HG02763 (cell line): Measurements from ENCODE around the gene GPR61.

Experiments used
- ATAC-seq: cut with Tn5 transposase; IDR thresholded peaks from one replicate; pipeline ENCODE4 v1.9.1; 2021; ENCODE audit warnings: mild to moderate bottlenecking, moderate library complexity; ENCODE audit not compliant: unreplicated experiment

GPR61 gene

DNA sequence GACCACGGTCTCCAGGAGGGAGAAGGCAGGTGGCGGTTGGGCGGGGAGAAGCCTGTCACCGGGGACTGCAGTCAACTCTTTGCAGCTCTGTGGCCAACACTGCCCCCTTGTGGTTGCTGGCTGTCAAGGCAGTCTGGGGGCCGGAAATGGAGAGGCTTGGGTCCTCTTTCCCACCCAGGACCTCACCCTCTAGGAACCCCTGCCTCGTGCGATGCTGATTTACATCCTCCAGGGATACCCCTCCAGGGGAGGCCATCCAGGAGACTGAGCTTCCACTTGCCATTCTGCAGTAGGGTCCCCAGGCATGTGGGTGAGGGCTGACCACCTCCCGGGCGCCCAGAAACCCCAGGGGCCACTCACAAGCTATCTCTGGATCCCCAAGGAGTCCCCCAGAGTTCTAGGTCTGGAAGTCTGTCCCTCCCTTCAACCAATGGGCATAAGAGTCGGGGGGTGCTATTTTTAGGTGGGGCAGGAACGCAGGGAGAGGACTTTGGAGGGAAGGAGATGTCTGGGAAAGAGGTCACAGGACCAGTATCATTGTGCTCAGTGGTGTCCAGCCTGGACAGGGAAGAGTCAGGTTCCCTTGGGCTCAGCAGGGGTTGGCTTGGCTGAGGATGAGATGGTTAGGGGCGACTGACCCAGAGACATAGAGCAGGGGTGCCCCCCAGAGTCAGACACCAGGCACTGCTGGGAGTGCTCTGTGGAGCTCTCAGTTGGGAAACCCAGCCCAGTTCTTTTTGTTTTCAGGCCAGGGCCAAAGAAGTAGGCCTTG lies 7.1 kb upstream of the GPR61 start:
- peak; percentile 75 for ATAC-seq

DNA sequence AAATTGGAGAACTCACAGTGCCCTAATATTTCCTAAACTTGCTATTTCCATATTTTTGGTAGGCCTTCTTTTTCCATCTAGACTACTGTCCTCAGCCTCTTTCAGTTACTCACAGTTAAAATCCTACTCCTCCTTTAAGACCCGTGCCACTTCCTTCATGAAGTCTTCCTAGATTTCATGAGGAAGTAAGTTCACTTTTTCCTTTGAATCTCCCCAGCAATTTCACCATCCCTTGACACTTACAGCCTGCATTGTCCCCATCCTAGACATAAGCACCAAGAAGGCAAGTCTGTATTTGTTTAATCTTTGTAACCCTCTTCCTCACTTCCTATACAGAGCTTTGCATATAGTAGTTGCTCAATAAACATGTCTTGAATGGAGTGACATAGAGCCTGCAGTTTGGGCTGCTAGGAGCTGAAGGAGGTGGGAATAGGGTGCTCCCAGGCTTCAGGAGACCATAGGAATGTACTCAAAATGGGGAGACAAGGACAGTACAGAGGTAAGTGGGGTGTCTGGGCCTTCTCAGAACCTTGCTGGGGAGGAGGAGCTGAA lies 5.3 kb upstream of the GPR61 start:
- no peak for ATAC-seq

DNA sequence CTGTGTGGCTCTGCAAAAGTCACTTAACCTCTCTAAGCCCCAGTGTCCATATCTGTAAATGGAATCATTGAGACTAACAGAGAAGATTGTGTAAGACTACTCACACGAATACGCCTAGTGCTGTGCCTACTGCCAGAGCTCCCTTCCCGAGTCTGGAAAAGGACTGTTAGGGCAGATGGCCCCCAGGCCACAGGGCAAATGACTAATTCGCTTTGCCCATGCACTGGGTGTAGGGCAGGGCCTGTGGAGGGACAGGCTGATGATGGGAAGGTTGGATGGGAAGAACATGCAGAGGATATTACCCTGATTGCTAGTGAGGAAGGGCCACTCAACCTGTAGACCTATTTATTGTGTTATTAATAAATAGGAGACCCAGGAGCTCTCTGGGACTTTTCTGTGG lies 4.2 kb upstream of the GPR61 start:
- no peak for ATAC-seq

DNA sequence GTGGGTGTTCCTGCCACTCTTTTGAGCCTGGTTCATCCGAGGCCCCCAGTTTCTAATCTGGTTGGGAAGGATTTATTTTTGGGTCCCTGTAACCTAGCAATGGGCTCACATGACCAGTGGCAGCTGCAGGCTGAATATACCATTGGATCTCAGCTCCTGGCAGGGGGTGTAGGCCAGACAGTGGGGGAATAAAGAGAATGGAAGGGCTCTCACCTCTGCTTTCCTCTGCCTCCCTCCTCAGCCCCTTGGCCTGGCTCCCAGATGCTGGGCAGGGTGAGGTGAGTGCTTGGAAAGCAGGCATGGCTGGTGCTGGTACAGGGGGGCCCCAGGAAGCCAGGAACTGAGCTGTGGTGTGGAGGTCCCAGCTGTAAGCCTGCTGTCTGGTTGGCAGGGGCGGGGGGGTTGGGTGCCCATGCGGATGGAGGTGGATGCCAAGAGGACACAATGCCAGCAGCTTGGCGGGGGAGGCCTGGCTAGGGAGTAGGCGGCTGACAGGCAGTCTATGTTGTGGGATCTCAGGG lies 3.6 kb upstream of the GPR61 start:
- ATAC-seq = no peak

DNA sequence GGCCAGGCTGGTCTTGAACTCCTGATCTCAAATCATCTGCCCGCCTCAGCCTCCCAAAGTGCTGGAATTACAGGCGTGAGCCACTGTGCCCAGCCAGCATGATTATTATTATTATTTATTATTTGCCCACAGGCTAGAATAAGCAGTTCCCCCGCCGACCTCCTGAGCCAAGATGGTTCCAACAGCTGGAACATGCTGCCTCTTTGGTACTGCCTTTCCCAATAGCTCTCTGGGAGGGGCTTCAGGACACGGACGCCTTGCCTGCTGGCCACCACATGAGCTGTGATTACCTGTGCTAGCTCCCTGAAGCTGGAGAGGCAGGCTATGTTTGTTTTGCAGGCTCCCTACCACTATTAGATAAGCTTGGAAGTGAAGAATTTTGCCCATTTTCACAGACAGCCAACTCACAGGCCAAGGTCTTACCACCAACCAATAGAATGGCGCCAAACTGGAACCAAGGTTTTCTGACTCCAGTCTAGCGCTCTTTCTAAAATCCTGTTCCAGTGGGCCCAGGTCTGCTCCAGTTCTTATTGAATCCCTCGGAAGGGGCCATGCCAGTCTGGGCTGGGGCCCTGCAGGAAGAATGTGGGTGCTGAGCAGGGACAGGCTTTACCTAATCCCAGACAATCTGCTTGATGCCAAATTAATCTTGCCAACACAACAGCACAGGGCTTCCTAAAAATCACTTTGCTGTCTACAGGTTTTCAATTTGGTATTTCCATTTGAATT lies 2.1 kb upstream of the GPR61 start:
- no peak for ATAC-seq

DNA sequence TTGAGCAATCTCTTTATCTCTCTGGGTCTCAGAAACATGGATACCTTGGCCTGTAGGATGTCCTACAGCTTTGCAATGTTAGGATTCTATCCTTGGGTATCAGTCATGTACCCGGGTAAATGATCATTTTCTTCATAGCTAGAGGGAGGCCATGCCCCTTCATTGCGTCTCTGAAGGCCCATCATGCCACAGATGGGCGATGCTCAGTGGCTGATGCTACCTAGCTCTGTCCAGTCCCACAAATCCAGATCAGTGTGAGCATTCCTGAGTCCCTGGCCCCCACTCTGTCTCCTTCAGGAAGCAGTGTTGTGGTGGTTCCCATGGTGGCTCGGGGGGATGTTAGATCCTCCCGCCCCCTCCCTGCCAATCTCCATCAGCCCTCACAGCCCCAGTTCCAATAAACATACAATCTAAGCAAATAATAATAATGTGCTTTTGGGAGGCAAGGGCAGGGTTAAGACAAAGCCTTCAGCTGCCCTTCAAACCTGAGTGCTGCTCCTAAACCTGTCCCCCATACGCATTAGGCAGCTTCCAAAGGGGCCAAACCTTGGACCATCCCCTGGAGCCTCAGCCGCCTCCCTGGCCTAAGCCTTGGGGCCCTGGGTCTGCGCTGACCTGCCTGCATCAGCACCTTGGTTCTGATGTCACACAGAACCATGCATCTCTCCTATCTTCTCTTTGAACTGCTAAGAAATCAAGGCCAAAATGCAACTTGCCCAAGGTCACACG lies 681 bp upstream of the GPR61 start:
- ATAC-seq = no peak

DNA sequence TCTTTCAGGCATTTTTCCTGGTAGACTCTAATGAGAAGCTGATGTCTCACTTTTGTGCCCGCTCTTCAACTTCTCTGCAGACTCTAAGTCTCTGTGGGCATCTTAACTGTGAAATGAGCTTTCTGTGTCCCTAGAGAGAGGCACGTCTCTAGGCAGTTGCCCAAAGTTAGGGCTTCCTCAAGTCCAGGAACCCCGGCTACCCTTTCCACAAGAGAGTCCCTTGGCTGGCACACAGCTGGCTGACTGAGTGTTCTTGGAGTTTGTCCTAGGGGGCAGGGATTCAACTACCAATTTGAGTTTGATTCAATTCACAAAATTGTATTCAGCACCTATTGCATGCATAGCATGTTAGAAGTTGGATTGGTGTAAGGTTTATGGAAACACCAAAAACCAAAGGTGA lies 1.4 kb downstream of the GPR61 start:
- ATAC-seq = no peak

DNA sequence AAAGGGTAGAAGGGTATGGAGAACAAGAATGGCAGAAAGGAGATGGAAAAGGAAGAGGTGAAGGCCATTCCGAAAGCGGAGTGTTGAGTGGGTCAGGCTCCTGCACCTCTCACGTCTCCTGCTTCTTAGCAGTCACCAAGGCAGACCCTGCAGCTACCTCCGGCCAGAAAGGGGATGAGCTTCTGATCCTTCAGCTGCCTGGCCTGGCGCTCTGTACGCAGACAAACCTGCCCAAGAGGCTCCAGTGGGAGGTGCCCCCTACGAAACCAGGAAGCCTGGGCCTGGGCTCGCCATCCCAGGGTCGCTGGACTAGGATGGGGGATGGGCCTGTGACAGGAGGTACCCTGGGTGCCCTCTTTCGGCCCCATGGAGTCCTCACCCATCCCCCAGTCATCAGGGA lies 3.0 kb downstream of the GPR61 start:
- ATAC-seq = no peak

DNA sequence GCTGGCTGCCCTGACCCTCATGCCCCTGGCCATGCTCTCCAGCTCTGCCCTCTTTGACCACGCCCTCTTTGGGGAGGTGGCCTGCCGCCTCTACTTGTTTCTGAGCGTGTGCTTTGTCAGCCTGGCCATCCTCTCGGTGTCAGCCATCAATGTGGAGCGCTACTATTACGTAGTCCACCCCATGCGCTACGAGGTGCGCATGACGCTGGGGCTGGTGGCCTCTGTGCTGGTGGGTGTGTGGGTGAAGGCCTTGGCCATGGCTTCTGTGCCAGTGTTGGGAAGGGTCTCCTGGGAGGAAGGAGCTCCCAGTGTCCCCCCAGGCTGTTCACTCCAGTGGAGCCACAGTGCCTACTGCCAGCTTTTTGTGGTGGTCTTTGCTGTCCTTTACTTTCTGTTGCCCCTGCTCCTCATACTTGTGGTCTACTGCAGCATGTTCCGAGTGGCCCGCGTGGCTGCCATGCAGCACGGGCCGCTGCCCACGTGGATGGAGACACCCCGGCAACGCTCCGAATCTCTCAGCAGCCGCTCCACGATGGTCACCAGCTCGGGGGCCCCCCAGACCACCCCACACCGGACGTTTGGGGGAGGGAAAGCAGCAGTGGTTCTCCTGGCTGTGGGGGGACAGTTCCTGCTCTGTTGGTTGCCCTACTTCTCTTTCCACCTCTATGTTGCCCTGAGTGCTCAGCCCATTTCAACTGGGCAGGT lies 3.8 kb downstream of the GPR61 start:
- ATAC-seq = no peak

DNA sequence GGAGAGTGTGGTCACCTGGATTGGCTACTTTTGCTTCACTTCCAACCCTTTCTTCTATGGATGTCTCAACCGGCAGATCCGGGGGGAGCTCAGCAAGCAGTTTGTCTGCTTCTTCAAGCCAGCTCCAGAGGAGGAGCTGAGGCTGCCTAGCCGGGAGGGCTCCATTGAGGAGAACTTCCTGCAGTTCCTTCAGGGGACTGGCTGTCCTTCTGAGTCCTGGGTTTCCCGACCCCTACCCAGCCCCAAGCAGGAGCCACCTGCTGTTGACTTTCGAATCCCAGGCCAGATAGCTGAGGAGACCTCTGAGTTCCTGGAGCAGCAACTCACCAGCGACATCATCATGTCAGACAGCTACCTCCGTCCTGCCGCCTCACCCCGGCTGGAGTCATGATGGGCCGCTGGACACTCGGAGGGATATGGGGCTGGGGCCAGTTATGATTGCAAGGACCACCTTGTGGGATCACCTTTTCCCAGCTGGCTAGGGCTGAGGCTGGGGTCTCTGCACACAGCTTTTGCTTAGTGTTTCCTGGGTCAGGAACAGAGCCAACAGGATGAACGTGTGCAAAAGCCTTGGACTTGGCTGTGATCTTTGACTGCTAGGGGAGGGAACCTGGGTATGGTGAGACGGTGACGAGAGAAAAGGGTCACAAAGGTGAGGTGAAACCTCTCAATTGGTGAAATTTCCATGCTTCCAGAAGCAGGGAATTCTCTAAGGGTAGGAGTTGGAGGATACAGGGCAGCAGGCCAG lies 4.5 kb downstream of the GPR61 start:
- ATAC-seq = no peak

DNA sequence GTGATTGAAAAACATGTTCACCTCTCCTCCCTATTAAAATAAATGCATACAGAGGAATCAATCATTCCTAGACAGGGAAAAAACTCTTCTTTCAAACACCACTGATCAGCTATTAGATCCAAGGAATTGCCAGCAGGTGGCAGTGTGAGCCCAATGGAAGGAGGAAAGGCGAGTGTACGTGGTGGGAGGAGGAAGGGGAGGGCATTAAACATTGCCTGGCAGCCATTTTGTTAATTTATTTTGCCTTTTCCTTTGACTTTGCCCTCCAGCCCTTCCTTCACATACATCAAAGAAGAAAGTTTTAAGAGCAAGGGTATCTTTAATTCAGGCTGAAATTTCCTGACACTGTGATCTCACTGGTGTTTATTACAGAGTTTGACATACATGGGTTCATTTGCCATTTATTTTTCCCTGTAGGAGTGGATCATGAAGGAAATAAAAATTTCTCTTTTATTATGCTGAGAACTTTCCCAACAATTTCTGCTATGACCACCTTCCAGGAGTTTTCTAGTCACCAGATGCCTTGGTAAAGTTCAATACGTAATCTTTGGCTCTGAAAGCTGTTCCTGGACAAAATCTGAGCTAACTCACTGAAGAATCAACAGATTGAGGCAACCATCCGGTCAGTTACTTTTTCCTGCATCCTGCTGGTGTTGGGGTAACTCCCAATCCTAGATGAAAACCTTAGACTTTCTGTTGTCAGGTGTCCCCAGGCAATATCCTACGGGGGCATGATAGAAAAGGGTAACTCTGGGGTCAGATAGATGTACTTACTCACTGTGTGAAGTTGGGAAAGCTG lies 6.8 kb downstream of the GPR61 start:
- ATAC-seq = no peak

DNA sequence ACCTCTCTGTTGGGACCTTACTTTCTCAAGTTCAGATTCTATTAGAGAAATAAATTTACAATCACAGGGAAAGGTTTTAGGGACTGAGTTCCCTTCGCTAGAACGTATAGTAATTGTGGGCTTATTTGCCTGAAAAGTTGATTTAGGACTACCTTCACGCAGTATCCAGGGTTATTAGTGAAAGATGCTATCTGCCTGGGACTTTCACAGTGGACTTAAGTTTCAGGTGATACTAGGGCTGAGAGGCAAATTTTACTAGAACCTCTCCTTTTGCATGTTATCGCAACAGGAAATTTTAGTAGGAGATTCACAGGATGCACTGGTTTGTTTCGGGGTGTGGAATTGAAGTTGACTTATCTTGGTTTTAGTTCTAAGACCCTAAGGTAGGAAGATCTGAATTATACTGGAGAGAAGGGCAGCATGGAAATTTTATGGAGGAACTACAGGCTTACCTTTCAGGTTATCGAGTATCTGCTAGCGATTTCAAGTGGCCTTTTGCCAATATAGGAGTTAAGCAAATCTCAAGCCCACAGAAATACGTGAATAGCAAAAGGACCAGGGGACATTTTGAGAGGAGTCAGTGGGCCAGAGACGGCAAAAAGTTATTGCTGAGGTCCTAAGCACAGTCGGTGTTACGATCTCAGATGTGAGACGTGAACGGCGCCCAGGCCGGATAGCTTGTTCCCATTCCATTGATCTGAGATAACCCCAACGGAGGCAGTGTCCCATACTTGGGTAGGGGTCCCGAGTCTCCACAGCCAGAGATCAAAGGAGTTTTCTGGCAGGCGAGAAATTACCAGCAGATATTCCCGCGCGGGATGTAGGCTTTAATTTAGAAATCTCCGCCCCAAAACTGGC lies 8.0 kb downstream of the GPR61 start:
- peak; percentile 6 for ATAC-seq

DNA sequence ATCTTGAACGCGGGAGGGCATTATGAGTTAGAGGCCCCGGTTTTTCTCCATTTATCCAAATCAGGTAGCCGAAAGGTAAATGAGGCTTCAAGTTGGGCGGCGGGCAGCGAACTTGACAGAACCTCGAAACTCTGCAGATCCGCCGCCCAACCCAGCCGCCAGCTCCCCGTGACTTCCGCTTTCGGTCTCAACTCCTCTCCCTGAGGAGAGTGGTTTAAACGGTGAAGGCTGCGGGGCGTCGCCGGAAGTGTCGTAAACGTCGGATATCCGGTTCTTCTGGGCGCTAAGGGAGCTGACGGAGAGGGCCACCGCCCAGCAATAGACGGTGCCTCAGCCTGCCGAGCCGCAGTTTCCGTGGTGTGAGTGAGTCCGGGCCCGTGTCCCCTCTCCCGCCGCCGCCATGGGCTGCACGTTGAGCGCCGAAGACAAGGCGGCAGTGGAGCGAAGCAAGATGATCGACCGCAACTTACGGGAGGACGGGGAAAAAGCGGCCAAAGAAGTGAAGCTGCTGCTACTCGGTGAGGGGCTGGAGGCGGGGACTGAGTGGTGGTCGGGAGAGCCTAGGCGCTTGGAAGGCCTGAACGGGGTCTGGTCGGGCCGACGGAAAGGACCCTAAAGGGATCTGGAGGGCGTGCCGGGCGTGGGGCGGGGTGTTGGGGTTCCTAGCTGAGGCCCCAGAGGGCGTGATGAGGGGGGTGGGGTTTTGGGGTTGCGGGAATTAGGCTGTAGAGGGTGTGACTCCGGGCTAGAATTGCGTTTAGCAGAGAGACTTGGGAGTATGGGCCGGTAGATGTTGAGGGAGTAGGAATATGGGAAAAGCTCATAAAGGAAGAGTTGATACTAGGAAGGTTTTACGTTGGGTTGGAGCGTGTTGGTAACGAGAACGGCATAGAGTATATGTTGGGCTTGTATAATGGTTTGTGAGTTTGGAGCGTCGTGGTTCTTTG lies 8.9 kb downstream of the GPR61 start, which contains the start of gene GNAI3:
Gene GNAI3, plus strand, starts transcription at position 295 of the 947 bp plus-strand sequence. Its CDS starts 106 bp downstream, at position 401.
- ATAC-seq = peak; percentile 88

DNA sequence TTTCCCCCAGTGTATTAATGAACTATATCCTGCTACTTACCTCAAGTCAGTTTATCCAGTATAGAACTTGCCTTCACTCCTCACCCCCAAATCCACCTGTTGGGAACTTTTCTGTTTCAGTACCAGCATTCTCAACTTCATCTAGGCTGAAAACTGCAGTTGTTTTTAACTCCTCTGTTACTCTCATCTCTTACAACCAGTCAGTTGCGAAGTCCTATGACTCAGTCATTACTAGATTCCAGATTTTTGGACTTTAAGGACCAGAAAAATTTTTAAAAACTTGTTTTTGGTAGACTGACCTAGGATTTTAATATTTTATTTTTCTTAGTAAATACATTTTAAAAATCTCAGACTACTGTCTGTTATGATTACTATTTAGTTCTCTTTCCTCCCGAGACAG lies 16.9 kb downstream of the GPR61 start:
- ATAC-seq = no peak

DNA sequence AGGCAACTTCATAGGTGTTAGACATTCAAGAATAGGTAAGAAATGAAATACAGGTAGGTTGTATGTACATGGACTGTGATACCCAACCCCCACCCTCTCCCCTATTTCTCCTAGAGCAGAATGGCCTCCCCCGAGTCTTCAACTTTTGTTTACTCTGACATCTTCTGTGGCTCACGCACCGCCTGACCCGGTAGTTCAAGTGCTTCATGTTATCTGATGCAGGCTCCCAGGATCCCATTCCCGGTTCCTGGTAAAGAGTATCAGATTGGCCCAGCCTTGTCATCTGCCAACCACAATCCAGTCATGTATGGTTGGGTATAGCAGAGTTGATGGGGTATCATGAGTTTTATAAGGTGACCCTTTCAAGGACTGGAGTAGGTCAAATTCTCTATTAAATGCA lies 17.8 kb downstream of the GPR61 start:
- no peak for ATAC-seq

DNA sequence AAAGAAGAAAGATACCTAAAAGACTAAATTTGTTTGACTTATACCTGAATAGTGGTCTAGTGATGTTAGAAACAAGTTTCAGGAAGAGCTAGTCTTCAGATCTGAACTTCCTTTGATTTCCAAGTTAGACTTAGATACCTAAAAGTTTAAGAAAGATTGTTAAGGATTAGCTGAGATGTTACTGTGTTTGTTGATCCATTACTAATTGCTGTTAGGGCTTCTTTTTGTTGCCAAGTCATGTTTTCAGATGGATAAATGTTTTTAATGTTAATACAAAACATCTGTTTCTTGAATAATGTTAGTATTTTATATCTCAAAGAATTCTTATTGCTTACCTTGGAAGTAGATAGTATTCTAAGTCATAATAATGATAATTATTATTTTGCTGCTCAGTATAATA lies 20.3 kb downstream of the GPR61 start:
- ATAC-seq = no peak
